Left cardiac atrium (tissue), 4 donors: Measurements from ENCODE around the gene SEPTIN10. TPM values are rescaled to one million over a fixed set of nuclear protein-coding genes. Genes with fewer than 3 reads are reported as not detected.
A peak's percentile ranks its signal among the peaks of the same experiment; 100 is the strongest.
"Not testable (repeated sequence)": the region's sequence is repeated elsewhere in the genome, so short reads cannot be mapped to it uniquely, and the experiment has no call there.

Experiments
- ATAC-seq, 2 donors: fragments of 200-7000 bp; cut with Tn5 transposase; one replicate each; pipeline ENCODE4 v1.9.1; 2020; ENCODE audit warnings: mild to moderate bottlenecking in 2 of 2, moderate library complexity in 2 of 2
- DNase-seq: peaks from one replicate; pipeline ENCODE4 v3.0.0-alpha.2; 2020
- intact Hi-C, 2 donors: fragments of 100-400 bp; cut with DNase I; formaldehyde crosslinking; loops; one replicate each; pipeline versions ENCODE4 v1.14.1 to v1.15.1; 2022 to 2023
- total RNA-seq, 2 donors: library from RNA; stranded (reverse); fragmentation: NEBNext Ultra II Directional; extraction: Animal tissue kit (Norgen Biotek cat#: 25700); gene quantifications; one replicate each; pipeline ENCODE4 v1.2.1, GENCODE V29; 2021
- donor health status: DM: no; HTN: yes; CAD: no.
- donor health status: DM: no; HTN: yes; CAD: no; lungs with severe emphysema.
- donor health status: DM: yes; HTN: yes; CAD: no.
- donor health status: Dilated cardiomyopathy.

SEPTIN10 gene
- total RNA-seq, 2 donors from 2014 or later: 50.6 to 63.4 TPM

DNA sequence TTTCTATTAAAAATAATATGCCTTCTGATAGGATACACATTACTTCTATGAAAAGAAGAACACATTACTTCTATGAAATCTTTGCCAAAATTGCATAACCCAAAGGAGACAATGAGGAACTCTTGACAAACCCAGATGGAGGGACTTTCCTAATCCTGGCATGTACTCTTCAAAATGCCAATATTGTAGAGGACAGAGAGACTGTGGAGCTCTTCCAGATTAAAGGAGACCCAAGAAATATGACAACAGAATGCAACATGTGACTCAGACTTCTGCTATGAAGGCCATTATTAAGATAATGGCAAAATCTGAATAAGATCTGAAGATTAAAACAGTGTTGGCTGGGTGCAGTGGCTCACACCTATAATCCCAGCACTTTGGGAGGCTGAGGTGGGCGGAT, 22.6 kb upstream of the SEPTIN10 start:
- no peak for DNase-seq
- intact Hi-C loops: no loop called here
- ATAC-seq: no peak

DNA sequence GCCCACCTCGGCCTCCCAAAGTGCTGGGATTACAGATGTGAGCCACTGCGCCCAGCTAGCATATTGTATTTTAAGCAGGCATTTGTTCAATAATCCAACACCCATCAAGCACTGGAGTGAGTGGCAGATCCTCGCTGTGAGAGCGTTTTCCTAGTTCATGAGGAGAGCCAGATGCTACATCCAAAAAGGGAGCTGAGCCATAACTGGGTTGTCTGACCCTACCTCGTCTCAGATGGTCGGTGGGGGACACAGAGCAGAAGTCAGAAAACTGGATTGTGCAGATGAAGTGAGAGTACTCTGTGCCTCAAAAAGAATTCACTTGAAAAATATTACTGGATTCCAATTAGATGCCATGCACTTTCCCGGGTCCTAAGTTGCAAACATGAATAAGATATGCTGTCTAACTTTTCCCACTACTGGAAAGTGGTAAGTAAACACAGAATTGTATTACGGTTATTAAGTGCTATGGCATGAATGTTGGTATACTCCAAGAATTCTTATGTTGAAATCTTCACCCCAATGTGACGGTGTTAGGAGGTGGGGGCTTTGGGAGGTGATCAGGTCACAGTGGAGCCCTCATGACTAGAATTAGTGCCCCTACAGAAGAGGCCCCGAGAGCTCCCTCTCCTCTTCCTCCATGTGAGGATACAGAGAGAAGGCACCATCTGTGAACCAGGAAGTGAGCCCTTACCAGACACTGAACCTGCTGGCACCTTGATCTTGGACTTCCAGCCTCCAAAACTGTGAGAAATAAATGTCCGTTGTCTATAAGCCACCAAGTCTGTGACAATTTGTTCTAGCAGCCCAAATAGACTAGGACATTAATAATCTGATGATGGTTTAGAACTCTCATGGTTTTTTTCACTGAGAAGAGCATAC, 21.9 kb upstream of the SEPTIN10 start:
- DNase-seq: no peak
- intact Hi-C loops: no loop called here
- no peak for ATAC-seq

DNA sequence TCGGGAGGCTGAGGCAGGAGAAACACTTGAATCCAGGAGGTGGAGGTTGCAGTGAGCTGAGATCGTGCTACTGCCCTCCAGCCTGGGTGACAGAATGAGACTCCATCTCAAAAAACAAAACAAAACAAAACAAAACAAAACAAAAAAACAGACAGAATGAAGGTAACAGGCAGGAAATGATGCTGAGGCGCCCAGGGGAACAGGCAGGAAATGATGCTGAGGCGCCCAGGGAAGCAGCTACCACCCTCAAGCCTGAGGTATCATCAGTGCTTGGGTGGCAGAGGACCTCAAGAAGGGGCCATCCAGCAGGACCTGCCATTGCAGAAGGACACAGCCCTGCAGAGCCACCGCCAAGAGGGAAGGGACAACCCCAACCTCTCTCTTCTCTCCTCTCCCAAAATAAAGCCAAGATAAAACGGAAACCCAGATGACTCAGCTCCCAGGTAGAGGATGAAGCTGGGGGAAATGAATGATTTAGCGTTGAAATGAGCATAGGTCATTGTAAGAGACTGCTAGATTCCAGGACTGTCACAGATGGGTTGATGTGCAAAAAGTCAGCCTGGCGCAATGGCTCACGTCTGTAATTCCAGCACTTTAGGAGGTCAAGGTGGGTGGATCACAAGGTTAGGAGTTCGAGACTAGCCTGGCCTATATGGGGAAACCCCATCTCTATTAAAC, 19.7 kb upstream of the SEPTIN10 start:
- DNase-seq: no peak
- ATAC-seq: no peak
- intact Hi-C loops: no loop called here

DNA sequence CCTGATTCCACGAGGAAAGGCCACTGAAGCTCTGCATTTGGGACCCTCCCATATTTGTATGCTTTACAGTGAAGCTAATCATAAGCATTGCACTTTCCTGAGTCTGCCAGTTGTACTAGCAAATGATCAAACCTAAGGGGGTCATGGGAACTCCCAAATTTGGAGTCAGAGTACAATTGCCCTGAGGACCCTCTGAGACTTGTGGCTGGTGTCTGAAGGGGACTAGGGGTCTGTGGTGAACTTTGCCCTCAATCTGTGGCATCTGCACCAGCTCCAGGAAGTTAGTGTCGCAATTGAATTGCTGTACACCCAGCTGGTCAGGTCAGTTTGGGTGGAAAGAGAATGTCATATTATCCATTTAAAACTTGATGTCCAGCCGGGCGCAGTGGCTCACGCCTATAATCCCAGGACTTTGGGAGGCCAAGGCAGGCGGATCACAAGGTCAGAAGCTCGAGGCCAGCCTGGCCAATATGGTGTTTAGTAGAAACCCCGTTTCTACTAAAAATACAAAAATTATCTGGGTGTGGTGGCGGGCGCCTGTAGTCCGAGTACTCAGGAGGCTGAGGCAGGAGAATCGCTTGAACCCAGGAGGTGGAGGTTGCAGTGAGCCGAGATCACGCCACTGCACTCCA, 18.5 kb upstream of the SEPTIN10 start:
- intact Hi-C loops: no loop called here
- ATAC-seq: no peak

DNA sequence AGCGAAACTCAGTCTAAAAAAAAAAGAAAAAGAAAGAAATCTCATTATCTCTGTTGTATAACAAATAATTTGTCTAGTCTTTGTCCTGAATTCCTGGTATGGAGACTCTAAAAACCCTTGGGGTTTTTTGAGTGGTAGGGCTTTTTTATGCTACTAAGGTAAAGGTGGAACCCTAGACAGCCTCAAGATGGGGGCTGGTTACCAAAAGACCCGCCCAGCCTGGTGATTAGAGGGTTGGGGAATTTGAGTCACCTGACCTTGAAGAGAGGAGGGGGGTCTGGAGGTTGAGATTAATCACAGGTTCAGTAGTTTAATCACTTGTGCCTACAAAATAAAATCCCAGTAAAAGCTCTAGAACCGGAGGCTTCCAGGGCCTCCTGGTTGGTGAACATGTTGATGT, 18.0 kb upstream of the SEPTIN10 start:
- ATAC-seq (no peak), DNase-seq (no peak)
- intact Hi-C loops: no loop called here

More for the DNA sequence above, 18.5 kb upstream of the SEPTIN10 start:
- DNase-seq: no peak

DNA sequence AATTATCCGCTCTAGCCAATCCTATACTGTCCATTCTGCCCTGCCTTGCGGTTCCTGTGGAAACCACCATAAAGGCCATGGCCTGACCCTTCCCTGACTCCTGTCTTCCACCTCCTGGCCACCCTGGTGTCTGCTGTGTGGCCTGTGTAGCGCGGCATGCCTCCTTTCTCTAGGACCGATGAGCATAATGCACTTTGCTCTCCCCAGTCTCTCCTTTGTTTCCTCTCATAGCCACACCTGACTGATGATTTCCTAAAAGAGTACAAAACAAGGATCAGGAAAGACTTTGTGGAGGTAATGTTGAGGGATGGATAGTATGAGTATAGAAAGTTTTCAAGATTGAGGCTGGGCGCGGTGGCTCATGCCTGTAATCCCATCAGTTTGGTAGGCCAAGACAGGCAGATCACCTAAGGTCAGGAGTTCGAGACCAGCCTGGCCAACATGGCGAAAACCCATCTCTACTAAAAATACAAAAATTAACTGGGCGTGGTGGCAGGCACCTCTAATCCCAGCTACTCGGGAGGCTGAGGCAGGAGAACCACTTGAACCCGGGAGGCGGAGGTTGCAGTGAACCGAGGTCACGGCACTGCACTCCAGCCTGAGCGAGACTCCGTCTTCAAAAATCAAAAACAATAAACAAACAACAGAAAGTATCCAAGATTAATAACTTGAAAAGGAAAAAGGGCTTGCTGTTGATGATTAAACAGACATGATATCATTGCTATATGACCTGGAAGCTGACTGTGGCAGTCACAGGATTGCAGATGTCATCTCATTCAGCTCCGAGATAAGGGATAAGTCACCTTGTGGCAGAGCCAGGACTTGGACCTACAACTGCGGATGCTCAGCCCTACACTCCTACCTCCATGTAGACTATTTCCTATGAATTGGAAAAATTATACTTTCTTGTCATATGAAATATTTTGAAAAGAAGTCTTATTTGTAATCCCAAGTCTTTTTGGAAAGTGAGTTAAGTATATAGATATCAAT, 17.0 kb upstream of the SEPTIN10 start:
- DNase-seq: no peak
- intact Hi-C loops: no loop called here
- ATAC-seq: no peak

DNA sequence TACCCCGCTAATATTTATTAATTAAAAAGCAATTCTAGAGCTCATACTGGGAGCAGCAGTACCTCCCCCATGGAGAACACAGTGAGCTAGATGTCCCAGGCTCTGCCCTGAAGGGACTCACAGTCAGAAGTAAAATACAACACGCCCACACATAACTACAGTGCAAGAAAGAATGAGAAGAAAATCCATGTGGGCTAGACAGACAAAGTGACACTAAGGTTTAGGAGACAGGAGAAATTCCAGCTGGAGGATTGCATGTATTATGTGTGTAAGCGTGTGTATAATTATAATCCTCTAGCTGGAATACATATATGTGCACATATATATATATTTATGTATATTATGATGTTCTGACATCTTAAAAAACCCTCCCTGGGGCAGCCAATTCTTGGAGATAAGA, 16.1 kb upstream of the SEPTIN10 start:
- ATAC-seq: no peak
- intact Hi-C loops: no loop called here

DNA sequence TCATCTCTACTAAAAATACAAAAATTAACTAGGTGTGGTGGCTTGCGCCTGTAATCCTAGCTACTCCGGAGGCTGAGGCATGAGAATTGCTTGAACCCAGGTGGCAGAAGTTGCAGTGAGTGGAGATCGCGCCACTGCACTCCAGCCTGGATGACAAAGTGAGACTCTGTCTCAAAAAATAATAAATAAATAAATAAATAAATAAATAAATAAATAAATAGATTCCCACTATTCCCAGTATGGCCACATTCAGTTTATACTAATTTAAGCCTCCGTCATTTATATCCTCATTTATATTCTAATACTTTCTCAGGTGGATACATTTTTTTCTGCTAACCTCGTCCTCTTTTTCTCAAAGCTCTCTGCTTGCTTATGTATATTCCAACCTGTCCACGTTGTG, 14.6 kb upstream of the SEPTIN10 start:
- intact Hi-C loops, ATAC-seq, DNase-seq: not testable (repeated sequence)

More for the DNA sequence above, 16.1 kb upstream of the SEPTIN10 start:
- DNase-seq: no peak

DNA sequence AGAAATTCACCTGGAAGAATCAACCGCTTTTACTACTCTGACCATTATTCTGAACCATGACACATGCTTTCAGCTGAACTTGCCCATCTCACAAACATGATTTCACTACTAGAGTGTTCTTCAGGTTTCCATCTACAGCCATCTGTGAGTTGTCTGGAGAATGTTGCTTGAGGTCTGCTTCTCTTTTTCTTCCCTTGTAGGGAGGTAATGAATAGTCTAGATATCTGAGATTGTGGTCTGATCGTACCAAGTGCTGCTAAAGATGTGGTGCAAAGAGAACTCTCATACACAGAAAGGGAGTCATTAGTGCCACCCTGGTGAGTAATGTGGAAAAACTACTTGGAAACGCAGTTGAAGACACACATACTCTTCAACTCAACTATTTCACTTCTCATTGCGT, 10.6 kb upstream of the SEPTIN10 start:
- DNase-seq (no peak), ATAC-seq (no peak)
- intact Hi-C loops: no loop called here

DNA sequence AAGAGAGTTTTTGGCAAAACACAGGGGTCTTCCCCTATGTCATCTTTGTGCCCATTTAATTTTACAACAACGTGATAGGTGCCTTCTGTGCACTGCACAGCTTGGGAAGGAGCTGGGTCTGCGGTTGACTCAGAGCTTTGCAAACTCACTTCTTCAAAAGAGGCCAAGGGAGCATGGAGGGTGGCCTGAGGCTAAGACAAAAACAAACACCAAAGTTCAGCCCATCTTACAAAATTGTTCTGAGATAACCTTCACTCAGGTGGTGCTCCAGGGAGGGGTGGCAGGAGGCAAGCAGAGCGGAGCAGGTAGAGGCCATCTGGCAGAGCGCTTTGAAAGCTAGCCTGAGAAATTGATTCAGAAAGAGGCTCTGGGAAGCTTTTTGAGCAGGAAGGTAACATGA, 10.2 kb upstream of the SEPTIN10 start:
- no peak for DNase-seq
- intact Hi-C loops: no loop called here

DNA sequence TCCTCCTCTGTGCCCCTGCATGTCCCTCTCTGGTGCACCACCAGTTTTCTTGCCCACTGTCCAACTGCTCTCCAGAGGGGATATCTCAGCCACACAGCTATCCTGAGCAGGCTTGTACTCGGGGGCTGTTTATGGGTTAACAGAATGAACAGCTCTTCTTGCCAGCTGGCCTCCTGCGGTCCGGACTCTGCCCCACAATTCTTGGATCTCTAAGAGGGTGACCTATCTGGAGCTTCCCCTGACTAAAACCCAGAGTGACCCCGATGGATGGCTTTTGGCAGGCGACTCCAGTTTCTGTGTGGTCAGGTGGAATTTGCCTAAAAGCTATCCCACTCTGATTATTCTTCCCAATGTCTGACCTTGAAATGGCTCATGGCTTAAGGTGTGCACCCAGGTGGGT, 9.5 kb upstream of the SEPTIN10 start:
- no peak for ATAC-seq
- intact Hi-C loops: no loop called here
- no peak for DNase-seq

More for the DNA sequence above, 10.2 kb upstream of the SEPTIN10 start:
- no peak for ATAC-seq

DNA sequence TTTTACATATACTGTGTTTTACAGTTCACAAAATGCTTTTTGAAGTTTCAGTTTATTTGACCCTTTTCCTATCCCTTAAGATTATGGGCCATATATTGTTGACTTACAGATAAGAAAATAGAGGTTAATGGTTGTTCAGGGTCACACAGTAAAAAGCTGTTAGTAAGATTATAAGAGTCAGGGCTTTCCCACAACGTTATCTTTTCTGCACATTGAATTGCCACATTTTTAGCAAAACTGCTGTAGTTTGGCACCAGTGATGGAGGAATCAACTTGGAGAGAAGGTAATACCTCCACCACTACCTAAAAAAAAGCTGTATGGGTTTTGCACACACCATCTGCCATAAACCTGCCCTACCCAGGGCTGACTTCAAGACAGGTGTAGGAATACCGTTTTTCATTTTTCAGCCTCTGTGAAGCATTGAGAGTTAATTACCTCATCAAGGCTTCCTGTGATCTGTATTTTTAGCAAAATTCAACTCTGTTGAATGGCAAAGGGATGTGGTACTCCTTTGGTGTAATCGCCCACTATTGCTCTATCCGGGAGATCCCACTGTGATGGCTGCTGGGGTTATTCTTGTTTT, 5.4 kb upstream of the SEPTIN10 start:
- ATAC-seq: no peak
- intact Hi-C loops: no loop called here
- no peak for DNase-seq

DNA sequence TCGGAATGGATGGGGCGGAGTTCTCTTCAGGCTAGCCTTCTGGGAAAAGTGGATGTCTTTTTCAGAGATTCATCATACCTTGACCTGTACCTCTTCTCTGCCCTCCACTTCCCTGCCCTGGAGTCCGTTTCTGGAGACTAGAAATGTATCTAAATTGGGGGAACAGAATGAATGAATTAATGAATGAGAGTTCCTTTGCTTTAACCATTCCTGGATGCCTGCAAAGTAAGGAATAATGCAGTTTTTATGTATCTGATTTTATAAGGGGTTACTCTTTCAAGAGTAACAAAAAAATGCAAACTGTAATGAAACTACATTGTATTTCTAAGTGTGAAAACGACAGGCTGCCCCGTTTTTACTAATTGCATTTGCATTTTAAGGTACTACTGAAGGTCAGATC, 2.4 kb upstream of the SEPTIN10 start:
- no peak for DNase-seq
- intact Hi-C loops: no loop called here
- no peak for ATAC-seq

DNA sequence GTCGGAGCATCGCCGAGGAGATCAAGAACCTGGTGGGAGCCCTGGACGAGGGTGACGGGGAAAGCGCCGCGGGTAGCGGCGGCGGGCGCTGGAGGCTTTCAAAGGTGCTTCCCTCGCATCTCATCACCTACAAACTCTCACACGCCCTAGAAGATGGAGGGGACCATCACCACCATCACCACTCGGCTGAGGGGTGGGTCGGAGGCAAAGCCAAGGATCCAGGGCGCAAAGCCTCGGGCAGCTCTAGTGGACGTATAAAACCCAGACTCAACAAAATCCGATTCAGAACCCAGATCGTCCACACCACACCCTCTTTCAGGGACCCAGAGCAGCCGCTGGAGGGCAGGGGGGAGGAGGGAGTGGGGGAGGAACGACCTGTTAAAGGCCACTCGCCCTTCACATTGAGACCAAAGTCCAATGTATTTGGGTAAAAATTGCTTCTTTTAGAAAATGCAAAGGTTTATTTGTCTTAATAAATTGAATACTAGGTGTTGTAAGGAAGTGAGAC, 1.9 kb upstream of the SEPTIN10 start:
- ATAC-seq: no peak
- DNase-seq: no peak
- intact Hi-C loops: no loop called here

DNA sequence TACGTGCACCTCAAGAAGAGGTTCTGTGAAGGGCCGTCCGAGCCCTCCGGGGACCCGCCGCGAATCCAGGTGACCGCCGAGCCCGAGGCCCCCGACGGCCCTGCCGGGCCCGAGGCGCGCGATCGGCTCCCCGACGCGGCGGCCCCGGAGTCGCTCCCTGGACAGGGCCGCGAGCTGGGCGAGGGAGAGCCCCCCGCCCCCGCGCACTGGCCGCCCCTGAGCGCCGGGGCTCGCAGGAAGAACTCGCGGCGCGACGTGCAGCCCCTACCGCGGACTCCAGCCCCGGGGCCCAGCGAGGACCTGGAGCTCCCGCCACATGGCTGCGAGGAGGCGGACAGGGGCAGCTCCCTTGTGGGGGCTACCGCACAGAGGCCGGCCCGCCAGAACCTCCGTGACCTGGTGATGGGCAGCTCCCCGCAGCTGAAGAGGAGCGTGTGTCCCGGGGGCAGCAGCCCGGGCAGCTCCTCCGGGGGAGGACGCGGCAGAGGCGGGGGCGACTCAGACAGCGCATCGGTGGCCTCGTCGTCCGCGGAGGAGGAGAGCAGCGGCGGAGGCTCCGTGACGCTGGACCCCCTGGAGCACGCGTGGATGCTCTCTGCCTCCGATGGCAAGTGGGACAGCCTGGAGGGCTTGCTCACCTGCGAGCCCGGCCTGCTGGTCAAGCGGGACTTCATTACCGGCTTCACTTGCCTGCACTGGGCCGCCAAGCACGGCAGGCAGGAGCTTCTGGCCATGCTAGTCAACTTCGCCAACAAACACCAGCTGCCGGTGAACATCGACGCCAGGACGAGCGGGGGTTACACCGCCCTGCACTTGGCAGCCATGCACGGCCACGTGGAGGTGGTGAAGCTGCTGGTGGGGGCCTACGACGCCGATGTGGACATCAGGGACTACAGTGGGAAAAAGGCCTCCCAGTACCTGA, 1.2 kb upstream of the SEPTIN10 start:
- ATAC-seq: no peak
- intact Hi-C loops: no loop called here
- DNase-seq: peak; percentile 29

DNA sequence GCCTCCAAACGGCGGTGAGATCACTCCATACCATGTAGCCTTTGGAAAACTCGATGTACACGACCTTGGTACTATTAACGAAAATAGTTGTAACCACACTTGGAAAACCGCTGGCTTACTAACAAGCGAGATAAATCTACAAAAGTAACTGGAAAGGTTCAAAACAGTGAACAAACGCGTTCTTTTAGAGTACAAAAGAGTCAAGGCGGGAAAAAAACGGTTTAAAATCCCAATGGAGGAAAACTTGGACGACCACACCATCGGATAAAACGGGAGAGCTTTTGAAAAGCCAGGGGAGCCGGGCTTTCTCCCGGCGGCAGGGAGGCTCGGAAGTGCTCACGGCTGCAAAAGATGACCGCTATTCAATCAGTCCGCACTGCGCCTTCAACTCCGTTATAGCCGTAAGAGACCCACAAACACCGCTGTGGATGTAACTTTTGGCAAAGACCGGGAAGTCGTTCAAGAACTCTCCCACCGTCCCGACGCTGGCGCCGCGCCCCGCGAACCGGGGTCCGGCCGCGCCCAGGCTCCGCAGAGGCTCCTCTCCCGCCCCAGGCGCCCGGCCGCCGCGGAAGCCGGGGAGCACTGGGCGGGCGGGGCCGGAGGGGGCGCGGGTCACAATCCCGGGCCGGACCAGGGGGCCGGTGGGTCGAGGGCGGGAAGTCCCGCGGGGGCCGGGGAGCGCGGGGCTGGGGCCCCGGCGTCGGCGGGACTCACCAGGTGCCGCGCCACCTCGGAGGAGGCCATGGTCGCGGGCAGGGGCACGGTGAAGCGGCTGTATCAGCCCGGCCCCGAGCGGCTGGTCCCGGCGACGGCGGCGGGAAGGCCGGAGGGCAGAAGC, 465 bp downstream of the SEPTIN10 start:
- ATAC-seq (peak; percentile 45 to 68), DNase-seq (peak; percentile 72)
- intact Hi-C loops: no loop called here
